Epidermal melanocyte (primary cell): ENCODE measurements around the gene ZDHHC4.
A peak's percentile ranks its signal among the peaks of the same experiment; 100 is the strongest.

Experiments used
- DNase-seq: peaks from one replicate; pipeline ENCODE4 v3.0.0; 2011; ENCODE audit warnings: low spot score; ENCODE audit not compliant: insufficient read length

ZDHHC4 gene

DNA sequence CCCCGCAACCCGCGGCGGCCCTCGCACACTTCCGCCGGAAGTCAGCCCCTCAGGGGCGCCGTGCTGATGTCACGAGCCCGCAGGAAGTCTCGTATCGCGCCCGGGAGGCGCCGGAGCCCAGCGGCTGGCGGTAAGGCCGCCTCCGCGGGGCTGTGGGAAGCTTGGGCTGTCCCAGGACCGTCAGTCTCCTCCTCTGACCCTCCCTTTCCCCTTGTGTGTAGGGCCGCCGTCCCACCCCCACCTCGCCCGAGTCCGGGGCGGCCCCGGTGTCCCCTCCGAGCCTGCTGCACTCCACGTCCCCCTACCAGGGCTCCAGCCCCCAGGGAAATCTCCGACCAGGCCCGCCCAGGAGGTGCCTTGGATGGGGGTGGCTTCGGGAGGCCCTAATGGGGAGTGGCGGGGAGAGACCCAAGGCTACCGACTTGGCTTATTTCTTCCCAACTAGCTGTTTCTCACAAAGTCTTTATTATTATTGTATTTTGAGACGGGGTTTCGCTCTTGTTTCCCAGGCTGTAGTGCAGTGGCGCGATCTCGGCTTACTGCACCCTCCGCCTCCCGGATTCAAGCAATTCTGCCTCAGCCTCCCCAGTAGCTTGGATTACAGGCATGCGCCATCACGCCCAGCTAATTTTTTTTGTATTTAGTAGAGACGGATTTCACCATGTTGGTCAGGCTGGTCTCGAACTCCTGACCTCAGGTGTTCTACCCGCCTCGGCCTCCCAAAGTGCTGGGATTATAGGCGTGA is at the start of gene ZDHHC4:
TSS of gene ZDHHC4 (plus strand) at position 86 of the 745 bp plus-strand sequence. CDS start 3,108 bp downstream, outside the sequence.
- peak; percentile 97 for DNase-seq

DNA sequence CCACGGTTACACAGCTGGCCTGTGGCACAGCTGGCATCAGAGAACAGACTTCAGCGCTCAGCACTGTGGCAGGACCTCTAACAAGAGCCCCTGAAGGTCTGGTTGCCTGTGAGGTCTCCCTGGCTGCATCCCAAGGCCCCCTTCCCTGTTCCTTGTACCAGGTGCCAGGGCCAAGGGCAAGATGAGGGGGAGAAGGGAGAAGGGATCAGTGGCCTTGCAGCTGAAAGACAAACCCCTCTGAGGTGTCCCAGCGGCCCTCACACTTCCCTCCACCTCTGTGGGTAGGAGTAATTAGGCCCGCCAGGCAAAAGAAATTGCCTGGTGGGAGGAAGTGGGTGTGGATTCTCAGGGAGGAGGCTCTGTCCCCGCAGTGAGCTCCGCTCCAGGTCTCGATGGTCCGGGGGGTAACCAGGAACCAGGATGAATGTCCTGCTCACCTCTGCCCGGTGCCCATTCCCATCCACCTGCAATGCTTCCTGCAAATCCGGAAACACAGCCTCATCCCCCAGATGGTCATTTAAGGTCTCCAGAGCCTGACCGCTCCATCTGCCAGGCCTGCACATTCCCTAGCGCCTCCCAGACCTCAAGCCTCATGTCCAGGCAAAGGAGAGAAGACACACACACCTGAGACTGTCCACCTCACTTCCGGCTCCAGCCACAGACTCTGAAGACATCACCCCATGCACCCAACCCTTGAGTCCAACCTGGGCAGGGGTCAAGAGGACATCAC is 48.7 kb upstream of the ZDHHC4 start:
- DNase-seq: no peak

DNA sequence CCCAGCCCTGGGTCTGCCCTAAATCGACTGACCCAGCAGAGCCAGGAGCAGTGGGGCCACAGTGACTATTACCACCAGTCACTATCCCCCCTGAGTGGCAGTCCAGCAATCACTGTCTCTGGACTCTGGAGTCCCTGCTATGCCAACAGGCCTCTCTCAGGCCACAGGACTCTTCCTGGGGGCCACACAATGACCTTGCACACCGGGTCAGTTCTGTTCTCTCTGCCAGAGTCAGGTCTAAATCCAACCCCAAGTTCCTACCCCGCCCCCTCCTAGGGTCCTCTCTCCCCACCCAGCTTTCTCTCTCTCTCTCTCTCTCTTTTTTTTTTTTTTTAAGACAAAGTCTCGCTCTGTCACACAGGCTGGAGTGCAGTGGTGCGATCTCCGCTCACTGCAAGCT is 47.6 kb upstream of the ZDHHC4 start:
- DNase-seq: no peak

DNA sequence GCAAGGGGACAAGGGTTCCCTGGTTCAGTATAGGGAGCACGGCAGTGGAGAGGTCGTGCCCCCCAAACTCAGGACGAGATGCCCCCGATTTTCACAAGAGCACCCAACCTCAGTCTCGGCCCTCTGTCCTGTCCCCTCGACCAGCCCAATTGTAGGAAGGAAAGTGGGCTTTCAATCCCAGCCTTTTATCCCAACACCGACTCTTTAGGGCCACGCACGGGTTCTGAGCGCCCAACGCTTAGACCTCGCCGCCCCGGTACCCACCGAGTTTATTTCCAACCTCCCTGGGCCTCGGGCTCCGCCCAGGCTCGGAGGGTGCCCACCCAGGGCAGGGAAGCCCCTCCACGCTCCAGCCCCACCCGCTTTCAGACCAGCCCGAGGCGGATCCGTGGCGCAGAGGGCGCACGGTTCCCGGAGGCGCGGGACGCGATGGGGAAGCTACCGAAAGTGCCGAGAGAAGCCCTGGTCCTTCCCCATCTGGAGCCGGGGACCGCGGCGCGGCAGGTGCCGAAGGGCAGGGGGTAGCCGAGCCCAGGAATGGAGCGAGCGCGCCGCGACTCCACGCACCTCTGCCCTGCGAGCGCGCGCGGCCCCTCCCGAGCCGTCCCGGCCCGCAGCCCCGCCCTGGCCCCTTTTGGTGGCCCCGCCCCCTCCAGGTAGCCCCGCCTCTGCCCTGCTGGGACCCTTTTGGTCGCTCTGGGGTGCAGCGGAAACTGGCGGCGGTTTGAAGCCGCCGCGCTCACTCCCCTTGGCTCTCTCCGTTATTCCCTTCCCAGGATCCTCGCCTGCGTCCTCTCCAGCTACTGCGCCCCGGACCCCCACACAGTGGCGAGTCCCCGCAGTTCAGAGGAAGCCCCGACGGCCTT is 46.4 kb upstream of the ZDHHC4 start:
- DNase-seq: no peak

DNA sequence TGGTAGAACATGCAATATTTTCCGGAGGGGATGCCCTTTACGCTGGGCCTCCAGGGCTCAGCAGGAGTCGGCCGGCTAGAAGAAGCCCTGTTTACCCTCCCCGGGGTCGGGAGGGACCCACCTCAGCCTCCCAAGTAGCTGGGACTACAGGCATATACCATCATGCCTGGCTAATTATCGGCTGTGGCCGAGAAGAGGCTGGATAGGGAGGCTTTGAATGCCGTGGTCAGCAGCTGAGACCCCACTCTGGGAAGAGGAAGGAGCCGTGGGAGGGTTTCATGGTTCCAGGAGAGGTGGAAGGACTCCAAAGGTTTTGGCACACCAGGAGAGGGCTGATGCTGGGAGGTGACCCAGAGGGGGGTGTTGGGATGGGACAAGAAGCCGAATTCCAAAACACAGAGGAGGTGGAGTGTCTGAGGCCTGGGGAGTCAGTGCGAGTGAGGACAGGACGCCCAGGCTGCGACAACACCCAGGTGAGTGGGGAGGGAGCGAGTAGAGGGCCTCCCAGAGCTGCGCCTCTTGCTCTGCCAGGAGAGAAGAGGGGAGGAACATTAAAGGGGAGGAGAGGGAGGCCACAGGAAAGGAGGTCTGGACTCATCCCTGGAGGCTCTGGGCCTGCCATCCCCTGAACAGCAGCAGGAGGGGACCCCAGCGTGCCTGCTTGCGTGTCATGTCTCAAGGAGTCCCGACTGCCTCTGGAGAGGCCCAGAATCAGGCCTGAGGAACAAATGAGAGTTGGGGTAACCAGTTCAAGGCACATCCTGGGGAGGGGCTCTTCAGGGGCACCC is 45.6 kb upstream of the ZDHHC4 start:
- DNase-seq: no peak

DNA sequence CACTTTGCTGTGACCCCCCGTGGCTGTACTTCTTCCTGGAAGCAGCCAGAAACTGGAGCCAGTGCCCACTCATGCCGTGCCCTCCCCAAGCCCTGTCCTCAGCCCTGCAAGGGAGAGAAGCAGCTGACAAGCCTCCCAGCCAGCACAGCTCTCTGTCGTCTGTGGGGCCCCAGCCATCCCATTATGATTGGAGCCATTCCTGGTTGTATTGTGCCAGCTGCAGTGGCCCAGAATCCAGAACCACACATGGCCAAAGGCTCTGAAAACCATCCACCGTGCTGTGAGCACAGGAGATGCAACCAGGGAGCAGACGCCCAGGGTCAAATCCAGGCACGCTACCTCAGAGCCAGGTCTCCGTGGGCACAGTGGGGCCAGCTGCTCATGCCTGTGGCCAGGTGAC is 44.7 kb upstream of the ZDHHC4 start:
- DNase-seq: no peak

DNA sequence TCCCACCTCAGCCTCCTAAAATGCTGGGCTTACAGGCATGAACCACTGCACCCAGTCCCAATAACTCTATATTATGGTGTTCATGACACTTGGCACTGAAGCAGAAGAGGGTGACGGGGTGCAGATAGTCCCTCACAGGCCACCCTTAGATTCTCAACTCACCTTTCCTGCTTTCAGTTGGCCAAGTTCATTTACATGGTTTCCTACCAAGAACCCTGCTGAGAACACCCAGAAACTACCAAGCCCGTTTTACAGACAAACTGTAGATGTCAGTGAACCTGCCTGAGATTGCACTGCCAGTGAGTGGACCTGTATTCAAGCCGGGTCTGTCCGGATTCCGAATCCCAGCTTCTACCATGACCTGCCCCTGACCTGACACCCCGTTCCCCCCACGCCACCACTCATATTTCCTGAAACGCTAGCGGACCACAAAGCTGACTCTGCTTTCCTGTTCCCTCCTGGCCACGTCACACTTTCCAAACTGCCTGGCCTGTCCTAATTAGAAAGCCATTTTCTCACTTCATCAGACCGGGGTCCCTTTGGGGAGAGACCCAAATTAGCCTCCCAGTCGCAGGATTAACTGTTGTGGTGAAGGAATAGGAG is 43.3 kb upstream of the ZDHHC4 start:
- no peak for DNase-seq

DNA sequence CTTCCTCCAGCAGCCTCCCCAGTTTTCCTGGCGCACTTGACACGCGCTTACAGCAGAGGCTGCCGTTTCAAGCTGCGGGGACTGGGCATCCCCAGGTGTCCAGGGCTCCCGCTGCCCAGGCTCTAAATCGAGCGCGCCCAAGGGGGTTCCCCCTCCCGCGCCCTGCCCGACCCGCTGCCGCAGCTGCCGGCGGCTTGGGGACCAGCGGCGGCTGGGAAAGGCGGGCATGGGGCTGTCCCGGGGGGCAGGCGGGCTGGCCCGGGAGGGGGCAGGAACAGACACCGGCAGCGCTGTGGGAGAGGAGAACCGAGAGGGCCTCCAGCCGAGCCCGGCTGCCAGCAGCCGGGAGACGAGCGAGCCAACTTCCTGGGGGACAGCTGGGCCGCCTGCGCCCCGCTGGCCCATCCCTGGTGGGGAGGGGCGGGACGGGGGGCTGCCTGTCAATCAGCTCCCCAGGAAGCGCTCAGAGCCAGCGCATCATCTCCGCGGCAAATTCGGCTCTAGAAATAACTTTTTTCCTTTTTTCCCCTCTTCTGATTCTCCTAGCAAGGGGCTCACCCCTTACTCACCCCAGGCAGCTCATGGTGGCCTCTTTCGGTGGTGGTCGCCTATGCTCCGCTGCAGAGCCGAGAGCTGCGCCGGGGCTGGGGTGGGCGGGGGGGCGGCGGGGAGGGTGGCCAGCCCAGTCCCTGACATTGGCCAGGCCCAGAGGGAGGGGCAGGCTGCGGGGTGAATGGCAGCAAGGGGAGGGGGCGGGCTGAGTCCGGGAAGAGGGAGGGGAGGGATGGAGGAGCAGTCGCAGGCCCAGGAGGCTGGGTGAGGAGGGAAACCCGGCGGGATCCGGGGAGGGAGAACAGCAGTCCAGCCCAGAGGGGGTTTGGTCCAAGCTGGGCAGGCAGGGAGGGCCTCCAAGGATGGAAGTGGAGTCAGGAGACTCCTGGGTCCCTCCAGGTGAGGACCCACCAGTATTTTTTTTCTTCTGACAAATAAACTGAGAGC is 40.7 kb upstream of the ZDHHC4 start:
- DNase-seq: no peak

DNA sequence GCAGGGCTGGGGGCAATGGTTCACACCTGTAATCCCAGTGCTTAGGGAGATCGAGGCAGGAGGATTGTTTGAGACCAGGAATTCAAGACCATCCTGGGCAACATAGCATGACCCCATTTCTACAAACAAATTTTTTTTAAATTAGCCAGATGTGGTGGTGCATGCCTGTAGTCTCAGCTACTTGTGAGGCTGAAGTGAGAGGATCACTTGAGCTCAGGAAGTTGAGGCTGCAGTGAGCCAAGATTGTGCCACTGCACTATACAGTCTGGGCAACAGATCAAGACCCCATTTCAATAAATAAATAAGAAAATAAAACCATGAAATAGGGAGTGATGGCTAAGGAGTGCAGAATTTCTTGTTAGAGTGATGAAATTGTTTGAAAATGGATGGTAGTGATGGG is 34.9 kb upstream of the ZDHHC4 start:
- no peak for DNase-seq

DNA sequence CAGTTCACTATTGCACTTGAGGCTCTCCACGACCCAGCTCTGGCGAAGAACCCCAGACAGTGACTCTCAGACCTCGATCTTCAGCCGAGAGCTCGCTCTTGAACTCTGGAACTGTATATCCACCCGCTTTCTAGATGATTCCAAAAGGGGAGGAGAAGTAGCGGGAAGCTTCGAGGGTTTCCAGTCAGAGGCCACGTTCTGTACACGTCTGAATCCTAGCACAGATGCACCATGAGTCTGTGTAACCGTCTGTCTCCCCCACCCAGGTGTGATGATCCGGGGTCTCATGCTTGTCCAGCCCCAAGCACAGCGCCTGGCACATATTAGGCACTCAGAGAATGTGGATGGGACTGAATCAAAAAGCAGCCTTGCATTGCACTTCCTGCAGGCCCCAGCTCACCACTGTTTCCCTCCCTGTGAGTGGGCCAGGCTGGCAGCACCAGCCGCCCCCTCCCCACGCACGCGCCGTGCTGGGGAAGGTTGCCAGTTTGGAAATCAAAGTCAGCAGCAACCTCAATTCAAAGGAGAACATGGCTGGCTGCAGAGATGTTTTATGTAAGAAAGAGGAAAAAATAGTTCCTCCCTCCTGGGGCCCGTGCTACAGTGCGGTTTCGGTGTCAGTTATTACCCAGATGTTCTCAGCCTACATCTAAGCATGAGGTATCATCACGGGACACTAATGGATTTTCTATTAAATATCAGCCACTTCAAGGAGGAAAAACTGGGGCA is 31.7 kb upstream of the ZDHHC4 start:
- peak; percentile 15 for DNase-seq

DNA sequence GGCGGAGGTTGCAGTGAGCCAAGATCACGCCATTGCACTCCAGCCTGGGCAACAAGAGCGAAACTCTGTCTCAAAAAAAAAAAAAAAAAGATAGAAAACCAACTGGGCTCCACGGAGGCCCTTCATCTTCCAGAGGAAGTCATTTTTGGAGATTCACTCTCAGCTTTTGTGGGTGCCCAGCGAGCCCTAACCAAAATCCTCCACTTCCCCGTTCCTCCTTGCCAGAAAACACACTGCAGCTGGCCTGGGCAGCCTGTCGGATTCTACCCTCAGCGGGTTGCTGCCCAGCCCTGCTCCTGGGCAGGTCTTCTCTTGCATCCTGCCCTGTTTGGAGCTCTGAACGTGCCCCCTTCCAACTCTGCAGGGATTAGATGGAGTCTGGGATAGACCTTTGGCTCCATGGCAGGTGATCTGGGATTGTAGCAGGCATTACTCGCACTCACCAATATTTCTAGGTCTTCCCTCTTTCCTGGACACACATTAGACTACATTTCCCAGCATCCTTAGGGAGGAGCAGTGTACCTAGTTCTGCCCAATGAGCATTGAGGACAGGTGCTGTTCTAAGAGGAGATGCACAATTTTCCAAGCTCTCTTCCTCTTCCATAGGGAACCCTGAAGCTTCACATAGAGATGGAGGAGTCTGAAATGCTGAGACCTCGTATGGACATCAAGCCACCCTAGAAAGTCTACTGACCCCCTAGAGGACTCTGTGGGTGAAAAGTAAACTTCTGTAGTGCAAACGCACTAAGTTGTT is 30.6 kb upstream of the ZDHHC4 start:
- DNase-seq: no peak

DNA sequence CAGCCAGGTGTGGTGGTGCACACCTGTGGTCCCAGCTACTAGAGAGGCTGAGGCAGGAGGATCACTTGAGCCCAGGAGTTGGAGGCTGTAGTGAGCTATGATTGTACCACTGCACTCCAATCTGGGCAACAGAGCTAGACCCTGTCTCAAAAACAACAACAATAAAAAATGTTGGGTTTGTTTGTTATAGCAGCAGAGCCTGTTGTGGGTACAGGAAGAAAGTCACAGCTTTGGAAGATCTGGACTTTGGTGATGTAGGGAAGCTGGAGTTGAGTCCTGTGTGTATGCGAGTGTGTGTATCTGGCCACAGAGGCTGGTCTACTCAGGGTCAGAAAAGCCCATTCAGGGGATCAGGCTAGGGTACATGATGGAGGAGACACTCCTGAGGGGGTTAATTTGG is 29.9 kb upstream of the ZDHHC4 start:
- no peak for DNase-seq

DNA sequence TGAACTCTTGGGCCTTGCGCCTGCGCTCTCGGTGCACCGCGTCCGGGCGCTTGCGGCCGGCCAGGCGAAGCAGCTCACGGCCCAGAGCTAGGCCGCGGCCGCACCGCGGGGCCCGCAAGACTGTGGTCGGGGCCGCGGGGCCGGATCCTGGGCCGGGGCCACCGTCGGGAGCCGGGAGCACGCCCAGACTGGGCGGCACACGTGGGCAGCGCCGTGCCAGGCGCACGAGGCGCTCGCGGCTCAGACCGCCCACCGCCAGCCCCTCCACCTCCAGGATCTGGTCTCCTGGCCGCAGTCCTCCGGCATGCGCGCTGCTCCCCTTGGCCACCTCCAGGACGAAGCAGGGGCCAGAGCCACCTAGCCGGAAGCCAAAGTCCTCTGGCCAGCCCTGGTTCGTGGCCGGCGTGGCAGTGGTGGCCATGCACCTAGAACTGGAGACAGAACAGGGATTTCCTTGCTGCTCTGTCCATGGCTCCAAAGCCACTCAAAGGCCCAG is 26.2 kb upstream of the ZDHHC4 start, which contains the start of gene GRID2IP:
TSS of gene GRID2IP (minus strand) at position 446 of the 496 bp plus-strand sequence. CDS start at position 421, 25 bp downstream.
- DNase-seq: no peak

DNA sequence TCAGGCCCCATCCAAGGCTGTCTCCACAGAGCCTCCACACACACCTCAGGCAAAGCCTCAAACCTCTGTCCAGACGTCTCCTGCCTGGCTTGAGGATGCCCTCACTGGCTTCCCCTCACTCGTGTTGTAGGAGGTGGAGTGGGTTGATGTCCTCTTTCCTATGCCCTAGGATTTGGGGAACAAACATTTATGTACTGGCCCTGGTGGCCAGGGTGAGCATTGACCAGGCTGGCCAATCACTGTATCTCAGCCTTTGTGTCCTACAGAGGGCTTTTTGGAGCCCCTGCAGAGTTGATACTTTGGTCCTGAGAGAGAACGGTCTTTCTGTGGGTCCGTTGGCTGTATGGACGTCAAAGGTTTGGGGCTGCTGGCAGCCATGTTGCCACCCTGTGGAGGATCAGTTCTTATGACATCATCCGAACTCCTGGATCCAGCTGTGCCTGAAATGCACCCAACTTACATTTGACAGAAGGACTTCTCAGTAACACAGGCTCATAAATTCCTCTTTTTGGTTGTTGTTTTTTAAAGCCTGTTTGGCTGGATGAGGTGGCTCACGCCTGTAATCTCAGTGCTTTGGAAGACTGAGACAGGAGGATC is 23.7 kb upstream of the ZDHHC4 start:
- no peak for DNase-seq

DNA sequence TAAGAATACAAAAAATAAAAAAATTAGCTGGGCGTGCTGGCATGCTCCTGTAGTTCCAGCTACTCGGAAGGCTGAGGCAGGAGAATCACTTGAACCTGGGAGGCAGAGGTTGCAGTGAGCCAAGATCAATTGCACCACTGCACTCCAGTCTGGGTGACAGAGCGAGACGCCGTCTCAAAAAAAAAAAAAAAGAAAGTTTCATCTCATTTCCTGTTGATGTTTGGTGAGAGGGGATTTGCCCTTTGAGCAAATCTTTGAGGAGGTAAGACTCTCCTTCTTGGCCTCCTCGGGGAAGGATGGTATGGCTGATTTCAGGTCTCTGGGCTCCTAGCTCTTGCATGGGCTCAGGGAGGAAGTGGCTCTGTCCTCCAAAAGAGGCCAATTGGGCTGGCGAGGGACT is 22.4 kb upstream of the ZDHHC4 start:
- no peak for DNase-seq

DNA sequence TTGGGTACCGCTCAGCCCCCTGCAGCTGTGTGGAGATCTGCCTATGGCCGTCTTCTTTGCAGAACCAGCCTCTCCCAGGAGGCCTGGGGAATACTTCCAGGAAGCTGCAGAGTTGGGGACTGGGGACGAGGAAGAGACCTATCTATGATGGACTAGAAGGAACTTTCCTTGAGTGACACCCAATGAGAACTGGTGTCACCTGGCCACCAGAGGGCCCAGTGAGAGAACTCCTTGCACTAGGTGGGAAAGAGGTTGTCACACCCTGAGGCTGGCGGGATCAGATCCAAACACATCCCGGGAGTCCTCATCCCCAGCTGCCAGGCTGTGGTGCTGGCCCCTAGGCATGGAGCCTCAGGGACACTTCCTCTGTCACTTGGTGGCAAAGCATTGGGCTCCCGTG is 21.1 kb upstream of the ZDHHC4 start:
- no peak for DNase-seq

DNA sequence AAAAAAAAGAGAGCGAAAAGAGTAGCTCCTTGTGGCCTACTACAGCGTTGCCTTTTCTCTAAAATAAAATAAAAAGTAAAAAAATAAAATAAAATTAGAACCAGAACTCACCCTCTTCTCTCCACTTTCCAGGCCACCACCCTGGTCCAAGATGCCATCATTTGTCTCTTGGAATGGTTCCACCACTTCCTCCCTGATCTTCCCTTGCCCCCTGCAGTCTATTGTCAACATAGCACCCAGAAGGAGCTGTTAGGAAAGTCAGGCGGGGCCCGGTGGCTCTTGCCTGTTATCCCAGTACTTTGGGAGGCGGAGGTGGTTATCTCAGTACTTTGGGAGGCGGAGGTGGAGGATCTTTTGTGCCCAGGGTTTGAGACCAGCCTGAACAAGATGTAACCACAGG is 18.4 kb upstream of the ZDHHC4 start:
- DNase-seq: peak; percentile 43
